ENCODE measurements around the gene CD300LF.

DNA sequence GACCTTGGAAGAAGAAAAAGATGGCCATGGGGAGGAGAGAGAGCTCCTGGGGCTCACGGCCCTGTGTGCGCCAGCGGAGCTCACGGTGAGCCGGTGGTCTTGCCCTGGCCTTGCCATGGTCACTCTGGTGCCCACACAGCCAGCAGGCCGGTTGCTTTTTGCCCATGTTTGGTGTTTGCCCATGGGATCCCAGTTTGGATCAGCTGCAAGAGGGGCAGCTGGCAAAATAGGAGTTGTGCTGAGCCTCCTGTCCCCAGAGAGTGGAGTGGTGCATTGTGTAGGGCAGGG is 37.3 kb upstream of the CD300LF start:
- TF ChIP-seq, protein P1, sequence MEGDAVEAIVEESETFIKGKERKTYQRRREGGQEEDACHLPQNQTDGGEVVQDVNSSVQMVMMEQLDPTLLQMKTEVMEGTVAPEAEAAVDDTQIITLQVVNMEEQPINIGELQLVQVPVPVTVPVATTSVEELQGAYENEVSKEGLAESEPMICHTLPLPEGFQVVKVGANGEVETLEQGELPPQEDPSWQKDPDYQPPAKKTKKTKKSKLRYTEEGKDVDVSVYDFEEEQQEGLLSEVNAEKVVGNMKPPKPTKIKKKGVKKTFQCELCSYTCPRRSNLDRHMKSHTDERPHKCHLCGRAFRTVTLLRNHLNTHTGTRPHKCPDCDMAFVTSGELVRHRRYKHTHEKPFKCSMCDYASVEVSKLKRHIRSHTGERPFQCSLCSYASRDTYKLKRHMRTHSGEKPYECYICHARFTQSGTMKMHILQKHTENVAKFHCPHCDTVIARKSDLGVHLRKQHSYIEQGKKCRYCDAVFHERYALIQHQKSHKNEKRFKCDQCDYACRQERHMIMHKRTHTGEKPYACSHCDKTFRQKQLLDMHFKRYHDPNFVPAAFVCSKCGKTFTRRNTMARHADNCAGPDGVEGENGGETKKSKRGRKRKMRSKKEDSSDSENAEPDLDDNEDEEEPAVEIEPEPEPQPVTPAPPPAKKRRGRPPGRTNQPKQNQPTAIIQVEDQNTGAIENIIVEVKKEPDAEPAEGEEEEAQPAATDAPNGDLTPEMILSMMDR (IDR thresholded peaks at IDR 0.05), result no peak
- TF ChIP-seq EZH2 (IDR thresholded peaks at IDR 0.05; ENCODE audit: borderline replicate concordance, insufficient read depth, low read depth, low read length, poor library complexity, severe bottlenecking), result no peak

Data from B cell (primary cell).